ENCODE data around the gene PYCR2.

The PYCR2 gene

GRCh38 chr1:225919906-225920305 is 4.1 kb downstream of the PYCR2 start:
- DNase-seq (ENCODE audit: low spot score), result peak; percentile 88

- no peak for DNase-seq (ENCODE audit: low spot score)
Measured at GRCh38 chr1:225918280-225918679, 5.8 kb downstream of the PYCR2 start.

- no peak for DNase-seq (ENCODE audit: low spot score)
Measured at GRCh38 chr1:225917536-225917935, 6.5 kb downstream of the PYCR2 start.

- DNase-seq (ENCODE audit: low spot score), result no peak
Measured at GRCh38 chr1:225917101-225917500, 6.9 kb downstream of the PYCR2 start.

GRCh38 chr1:225915538-225915991 is 8.5 kb downstream of the PYCR2 start:
- DNase-seq (ENCODE audit: low spot score), result no peak

GRCh38 chr1:225914947-225915346 is 9.1 kb downstream of the PYCR2 start:
- no peak for DNase-seq (ENCODE audit: low spot score)

- no peak for DNase-seq (ENCODE audit: low spot score)
Measured at GRCh38 chr1:225914391-225914790, 9.7 kb downstream of the PYCR2 start.

GRCh38 chr1:225911191-225912130 is 12.6 kb downstream of the PYCR2 start:
- DNase-seq (ENCODE audit: low spot score), result peak; percentile 67

- DNase-seq (ENCODE audit: low spot score), result no peak
Measured at GRCh38 chr1:225909477-225909876, 14.6 kb downstream of the PYCR2 start.

GRCh38 chr1:225908773-225909172 is 15.3 kb downstream of the PYCR2 start:
- DNase-seq (ENCODE audit: low spot score), result no peak

GRCh38 chr1:225908013-225908640 is 15.9 kb downstream of the PYCR2 start:
- no peak for DNase-seq (ENCODE audit: low spot score)

- no peak for DNase-seq (ENCODE audit: low spot score)
Measured at GRCh38 chr1:225907341-225907740, 16.7 kb downstream of the PYCR2 start.

GRCh38 chr1:225906467-225906866 is 17.6 kb downstream of the PYCR2 start:
- no peak for DNase-seq (ENCODE audit: low spot score)

GRCh38 chr1:225903623-225904022 is 20.4 kb downstream of the PYCR2 start:
- DNase-seq (ENCODE audit: low spot score), result no peak

GRCh38 chr1:225899044-225899925 is 24.8 kb downstream of the PYCR2 start:
- no peak for DNase-seq (ENCODE audit: low spot score)

GRCh38 chr1:225897595-225898514 is 26.2 kb downstream of the PYCR2 start:
- DNase-seq (ENCODE audit: low spot score), result no peak

- DNase-seq (ENCODE audit: low spot score), result no peak
Measured at GRCh38 chr1:225896937-225897549, 27.0 kb downstream of the PYCR2 start.

GRCh38 chr1:225896494-225896893 is 27.6 kb downstream of the PYCR2 start:
- no peak for DNase-seq (ENCODE audit: low spot score)

- no peak for DNase-seq (ENCODE audit: low spot score)
Measured at GRCh38 chr1:225892307-225892706, 31.7 kb downstream of the PYCR2 start.

GRCh38 chr1:225891229-225891972 is 32.6 kb downstream of the PYCR2 start:
- no peak for DNase-seq (ENCODE audit: low spot score)

Measured in AG08395 (cell line).